HEK293 (cell line): Measurements from ENCODE around the gene CRYBA4.
A peak's percentile ranks its signal among the peaks of the same experiment; 100 is the strongest.

Experiments used
- BCL11A ChIP-seq: fragments of 450-650 bp; formaldehyde crosslinking; IDR thresholded peaks from 2 replicates; pipeline ENCODE4 v1.5.1; 2016; ENCODE audit warnings: low read depth, missing biosample characterization, missing genetic modification characterization
- BCL11B ChIP-seq: fragments of 450-650 bp; formaldehyde crosslinking; IDR thresholded peaks from 2 replicates; pipeline ENCODE4 v1.5.1; 2016; ENCODE audit warnings: low read depth, missing biosample characterization, missing genetic modification characterization
- GLI4 ChIP-seq: fragments of 450-650 bp; formaldehyde crosslinking; IDR thresholded peaks from 2 replicates; pipeline ENCODE4 v1.5.1; 2016; ENCODE audit warnings: missing biosample characterization, missing genetic modification characterization
- KLF10 ChIP-seq: fragments of 450-650 bp; IDR thresholded peaks from 2 replicates; pipeline ENCODE4 v1.5.1; 2018; ENCODE audit warnings: missing biosample characterization, mild to moderate bottlenecking, missing genetic modification characterization
- MYNN ChIP-seq: fragments of 450-650 bp; formaldehyde crosslinking; IDR thresholded peaks from 2 replicates; pipeline ENCODE4 v1.5.1; 2016; ENCODE audit warnings: missing biosample characterization, missing genetic modification characterization, borderline replicate concordance
- PATZ1 ChIP-seq: fragments of 450-650 bp; formaldehyde crosslinking; IDR thresholded peaks from 2 replicates; pipeline ENCODE4 v1.5.1; 2016; ENCODE audit warnings: missing biosample characterization, missing genetic modification characterization
- REPIN1 ChIP-seq: fragments of 450-650 bp; formaldehyde crosslinking; IDR thresholded peaks from 2 replicates; pipeline ENCODE4 v1.5.1; 2017; ENCODE audit warnings: missing biosample characterization, missing genetic modification characterization, low read depth
- SCRT1 ChIP-seq: fragments of 450-650 bp; formaldehyde crosslinking; IDR thresholded peaks from 2 replicates; pipeline ENCODE4 v1.5.1; 2016; ENCODE audit warnings: missing biosample characterization, missing genetic modification characterization, borderline replicate concordance
- TRIM28 ChIP-seq: IDR thresholded peaks from 2 replicates; pipeline ENCODE4 v1.6.1; 2011; ENCODE audit warnings: low read length, control low read depth, borderline replicate concordance
- TSHZ1 ChIP-seq: fragments of 450-650 bp; formaldehyde crosslinking; IDR thresholded peaks from 2 replicates; pipeline ENCODE4 v1.5.1; 2016; ENCODE audit warnings: missing biosample characterization, missing genetic modification characterization, borderline replicate concordance
- ZFP3 ChIP-seq: fragments of 450-650 bp; formaldehyde crosslinking; IDR thresholded peaks from 2 replicates; pipeline ENCODE4 v1.5.1; 2016; ENCODE audit warnings: low read depth, missing biosample characterization, missing genetic modification characterization
- ZFP37 ChIP-seq: fragments of 450-650 bp; formaldehyde crosslinking; IDR thresholded peaks from 2 replicates; pipeline ENCODE4 v1.5.1; 2016; ENCODE audit warnings: missing biosample characterization, missing genetic modification characterization
- ZNF138 ChIP-seq: fragments of 450-650 bp; formaldehyde crosslinking; IDR thresholded peaks from 2 replicates; pipeline ENCODE4 v1.5.1; 2016; ENCODE audit warnings: missing biosample characterization, missing genetic modification characterization, borderline replicate concordance
- ZNF175 ChIP-seq: fragments of 450-650 bp; formaldehyde crosslinking; IDR thresholded peaks from 2 replicates; pipeline ENCODE4 v1.5.1; 2016; ENCODE audit warnings: missing biosample characterization, missing genetic modification characterization
- ZNF202 ChIP-seq: fragments of 450-650 bp; formaldehyde crosslinking; IDR thresholded peaks from 2 replicates; pipeline ENCODE4 v1.5.1; 2016; ENCODE audit warnings: missing biosample characterization, missing genetic modification characterization, borderline replicate concordance
- ZNF223 ChIP-seq: fragments of 450-650 bp; formaldehyde crosslinking; IDR thresholded peaks from 2 replicates; pipeline ENCODE4 v1.5.1; 2016; ENCODE audit warnings: missing biosample characterization, missing genetic modification characterization
- ZNF280C ChIP-seq: fragments of 450-650 bp; formaldehyde crosslinking; IDR thresholded peaks from 2 replicates; pipeline ENCODE4 v1.5.1; 2016; ENCODE audit warnings: missing biosample characterization, missing genetic modification characterization
- ZNF302 ChIP-seq: fragments of 450-650 bp; formaldehyde crosslinking; IDR thresholded peaks from 2 replicates; pipeline ENCODE4 v1.5.1; 2016; ENCODE audit warnings: missing biosample characterization, missing genetic modification characterization, low read depth
- ZNF335 ChIP-seq: fragments of 450-650 bp; formaldehyde crosslinking; conservative IDR thresholded peaks from 2 replicates; pipeline ENCODE4 v1.5.1; 2016; ENCODE audit warnings: missing biosample characterization, missing genetic modification characterization
- ZNF391 ChIP-seq: fragments of 450-650 bp; formaldehyde crosslinking; IDR thresholded peaks from 2 replicates; pipeline ENCODE4 v1.5.1; 2016; ENCODE audit warnings: low read depth, missing biosample characterization, missing genetic modification characterization, borderline replicate concordance
- ZNF585B ChIP-seq: fragments of 450-650 bp; formaldehyde crosslinking; IDR thresholded peaks from 2 replicates; pipeline ENCODE4 v1.5.1; 2016; ENCODE audit warnings: missing biosample characterization, missing genetic modification characterization
- ZNF610 ChIP-seq: fragments of 450-650 bp; formaldehyde crosslinking; IDR thresholded peaks from 2 replicates; pipeline ENCODE4 v1.5.1; 2016; ENCODE audit warnings: missing biosample characterization, missing genetic modification characterization, borderline replicate concordance
- ZNF654 ChIP-seq: fragments of 450-650 bp; formaldehyde crosslinking; IDR thresholded peaks from 2 replicates; pipeline ENCODE4 v1.5.1; 2016; ENCODE audit warnings: low read depth, missing biosample characterization, missing genetic modification characterization
- ZNF660 ChIP-seq: fragments of 450-650 bp; IDR thresholded peaks from 2 replicates; pipeline ENCODE4 v1.5.1; 2018; ENCODE audit warnings: missing biosample characterization, mild to moderate bottlenecking, missing genetic modification characterization
- ZNF664 ChIP-seq: fragments of 450-650 bp; formaldehyde crosslinking; IDR thresholded peaks from 2 replicates; pipeline ENCODE4 v1.5.1; 2016; ENCODE audit warnings: missing biosample characterization, missing genetic modification characterization
- ZNF704 ChIP-seq: fragments of 450-650 bp; formaldehyde crosslinking; IDR thresholded peaks from 2 replicates; pipeline ENCODE4 v1.5.1; 2016; ENCODE audit warnings: missing biosample characterization, missing genetic modification characterization
- ZNF747 ChIP-seq: fragments of 450-650 bp; formaldehyde crosslinking; IDR thresholded peaks from 2 replicates; pipeline ENCODE4 v1.5.1; 2016; ENCODE audit warnings: missing biosample characterization, missing genetic modification characterization
- ZNF76 ChIP-seq: fragments of 450-650 bp; formaldehyde crosslinking; IDR thresholded peaks from 2 replicates; pipeline ENCODE4; 2016; ENCODE audit warnings: low read depth, missing biosample characterization, missing genetic modification characterization, borderline replicate concordance
- ZNF768 ChIP-seq: fragments of 450-650 bp; formaldehyde crosslinking; IDR thresholded peaks from 2 replicates; pipeline ENCODE4 v1.5.1; 2018; ENCODE audit warnings: missing biosample characterization, mild to moderate bottlenecking, missing genetic modification characterization
- ZSCAN18 ChIP-seq: fragments of 450-650 bp; formaldehyde crosslinking; IDR thresholded peaks from 2 replicates; pipeline ENCODE4 v1.5.1; 2016; ENCODE audit warnings: missing biosample characterization, missing genetic modification characterization

Gene CRYBA4

GRCh38 chr22:26658671-26659478, 37.1 kb downstream of the CRYBA4 start (continued):
- TF ChIP-seq BCL11A (tag by site-specific recombination) (no peak; the same call in 1 of the 2 replicates), ZNF280C (no peak), SCRT1 (tag by site-specific recombination) (peak; percentile 79), ZNF138 (no peak), ZSCAN18 (no peak), ZNF660 (tag by site-specific recombination) (peak; percentile 44; the same call in 1 of the 2 replicates), ZNF610 (tag by site-specific recombination) (no peak), BCL11B (tag by site-specific recombination) (no peak), ZNF585B (no peak), ZFP3 (no peak), ZNF202 (tag by site-specific recombination) (no peak), ZNF335 (tag by site-specific recombination) (peak; percentile 23; the same call in 1 of the 2 replicates), ZNF664 (tag by site-specific recombination) (no peak), ZNF302 (tag by site-specific recombination) (no peak), ZNF223 (tag by site-specific recombination) (no peak), GLI4 (tag by site-specific recombination) (no peak), PATZ1 (tag by site-specific recombination) (peak; percentile 95), ZNF704 (tag by site-specific recombination) (no peak), ZNF768 (tag by site-specific recombination) (no peak), ZNF391 (tag by site-specific recombination) (no peak), ZNF76 (tag by site-specific recombination) (peak; percentile 51; the same call in 1 of the 2 replicates), MYNN (tag by site-specific recombination) (no peak), KLF10 (peak; percentile 72), REPIN1 (no peak), TSHZ1 (tag by site-specific recombination) (peak; percentile 73), ZNF175 (tag by site-specific recombination) (no peak), ZFP37 (tag by site-specific recombination) (no peak), ZNF654 (tag by site-specific recombination) (no peak), ZNF747 (no peak), TRIM28 (no peak)
